ENCODE results near the gene DGCR6L. TPM values are rescaled to one million over a fixed set of nuclear protein-coding genes. Genes with fewer than 3 reads are reported as not detected.
"Not testable (repeated sequence)": the region's sequence is repeated elsewhere in the genome, so short reads cannot be mapped to it uniquely, and the experiment has no call there.

The DGCR6L gene
- total and polyA plus RNA-seq, 2 of the 4 experiments (the other 2 are of a cell fraction), result 65.4 to 80.4 TPM

- DNase-seq; H4K8ac ChIP-seq (ENCODE audit: low read depth in 2 of 2, low read length in 2 of 2); H3K56ac ChIP-seq (ENCODE audit: extremely low read depth, insufficient read depth, low read length); H3K27ac ChIP-seq (ENCODE audit: insufficient read depth, low read length); dilution Hi-C loops (cut with HindIII; ENCODE audit: low sequenced_read_pairs, unreplicated experiment); H3K27me3 ChIP-seq (ENCODE audit: control insufficient read depth, insufficient read depth, low read length); BruUV-seq (replicated peaks); H2BK15ac ChIP-seq (ENCODE audit: low read depth, low read length); H3K18ac ChIP-seq (ENCODE audit: low read depth, low read length); H2BK20ac ChIP-seq (ENCODE audit: low read depth, low read length); H3K14ac ChIP-seq (replicated peaks; ENCODE audit: low read depth, low read length); intact Hi-C loops (cut with micrococcal nuclease); H4K5ac ChIP-seq (ENCODE audit: low read depth, low read length); H3K4ac ChIP-seq (ENCODE audit: low read depth, low read length); H3K23ac ChIP-seq (ENCODE audit: low read depth, low read length); H2BK120ac ChIP-seq (ENCODE audit: low read depth, low read length); H3K36me3 ChIP-seq (ENCODE audit: control insufficient read depth, insufficient read depth, low read length); POLR2A ChIA-PET (ENCODE audit: unreplicated experiment); CTCF ChIA-PET; H2AK5ac ChIP-seq (ENCODE audit: low read depth, low read length); ATAC-seq (ENCODE audit: low read depth); H2AFZ ChIP-seq (replicated peaks; ENCODE audit: low read length, poor library complexity); H3K4me3 ChIP-seq (ENCODE audit: insufficient read depth, low read depth, low read length); H2BK5ac ChIP-seq (ENCODE audit: low read depth, low read length, poor library complexity, severe bottlenecking); in situ Hi-C loops (cut with MboI; ENCODE audit: low sequenced_read_pairs); H2AK9ac ChIP-seq (replicated peaks; ENCODE audit: low read depth, low read length, poor library complexity); H4K91ac ChIP-seq (ENCODE audit: insufficient read depth, low read depth, low read length); H3K9me3 ChIP-seq (ENCODE audit: control insufficient read depth, insufficient read depth, low read length): not testable (repeated sequence)
- Histone ChIP-seq H3K4me2 (ENCODE audit: low read depth, low read length) (peak overlapping the region; percentile 75), H3K4me1 (ENCODE audit: control insufficient read depth, insufficient read depth, low read length) (peaks cover 18% of the 10 kb centered on the region), H4K20me1 (ENCODE audit: insufficient read depth, low read length) (peaks cover 16% of the 10 kb centered on the region), H3K9ac (ENCODE audit: low read depth, low read length) (0 out of 2 replicates have a peak overlapping the region, but pooled peaks have one; percentile 9), H3K9me1 (ENCODE audit: insufficient read depth, low read length) (peaks cover 20% of the 10 kb centered on the region), H3K79me1 (ENCODE audit: low read depth in 1 of 2, low read length in 2 of 2) (peaks cover 24 to 59% of the 10 kb centered on the region in 2 experiments)
- TF ChIP-seq, protein P1, sequence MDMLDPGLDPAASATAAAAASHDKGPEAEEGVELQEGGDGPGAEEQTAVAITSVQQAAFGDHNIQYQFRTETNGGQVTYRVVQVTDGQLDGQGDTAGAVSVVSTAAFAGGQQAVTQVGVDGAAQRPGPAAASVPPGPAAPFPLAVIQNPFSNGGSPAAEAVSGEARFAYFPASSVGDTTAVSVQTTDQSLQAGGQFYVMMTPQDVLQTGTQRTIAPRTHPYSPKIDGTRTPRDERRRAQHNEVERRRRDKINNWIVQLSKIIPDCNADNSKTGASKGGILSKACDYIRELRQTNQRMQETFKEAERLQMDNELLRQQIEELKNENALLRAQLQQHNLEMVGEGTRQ (IDR thresholded peaks at IDR 0.05; ENCODE audit: low read depth, low read length), result peak; percentile 53
- WGBS, 2 experiments (ENCODE audit: extremely low coverage in 2 of 2, insufficient read length in 1 of 2), result no CpG with 5 or more reads among the region's 6 CpGs
These were observed 1.7 kb downstream of the DGCR6L start for GRCh38 chr22:20318043-20318688.
